Activated CD4-positive, CD25-positive, alpha-beta regulatory T cell treated with anti-CD3 and anti-CD28 coated beads, Interleukin-2, amount 50 U/mL, for 24 hours (primary cell): ENCODE measurements around the gene KLC1.

Experiments
- ATAC-seq, 2 donors: fragments of 150-1000 bp; cut with Tn5 transposase; one replicate each; pipeline ENCODE4 v1.10.0; 2021; ENCODE audit warnings: mild to moderate bottlenecking in 1 of 2, moderate library complexity in 1 of 2

Gene KLC1

DNA sequence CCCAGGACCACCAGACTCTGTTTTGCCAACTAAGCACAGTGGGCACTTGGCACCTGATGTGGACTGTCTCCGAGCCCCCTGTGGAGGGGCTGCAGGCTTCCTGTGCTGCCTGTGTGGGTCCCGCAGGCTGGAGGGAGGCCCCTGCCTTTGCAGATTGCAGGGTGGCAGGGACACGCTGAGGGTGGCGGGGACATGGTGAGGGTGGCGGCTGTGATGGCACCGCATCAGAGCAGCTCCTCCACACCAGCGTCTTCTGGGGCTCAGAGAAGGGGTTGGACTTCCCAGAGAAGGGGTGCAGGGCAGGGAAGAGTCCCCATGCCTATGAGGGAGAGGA, 94.7 kb downstream of the KLC1 start:
- ATAC-seq = no peak

DNA sequence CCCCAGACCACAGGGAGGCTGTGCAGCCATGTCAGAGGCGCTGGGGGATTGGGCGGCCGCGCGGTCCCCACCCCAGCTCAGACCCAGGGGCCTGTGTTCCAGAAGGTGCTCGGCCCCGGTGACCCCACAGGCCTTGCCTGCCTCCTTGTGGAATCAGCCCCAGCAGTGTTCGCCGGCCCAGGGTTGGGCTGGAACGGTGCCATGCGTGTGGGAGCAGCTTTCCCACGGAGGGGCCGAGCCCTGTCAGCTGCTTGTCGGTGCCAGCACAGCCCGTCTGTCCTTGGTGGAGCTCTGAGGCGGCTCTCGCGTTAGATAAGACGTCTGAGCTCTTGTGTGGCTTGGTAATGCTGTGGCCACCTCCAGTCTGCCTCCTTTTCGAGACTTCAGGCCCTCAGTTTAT, 95.1 kb downstream of the KLC1 start:
- ATAC-seq = no peak

DNA sequence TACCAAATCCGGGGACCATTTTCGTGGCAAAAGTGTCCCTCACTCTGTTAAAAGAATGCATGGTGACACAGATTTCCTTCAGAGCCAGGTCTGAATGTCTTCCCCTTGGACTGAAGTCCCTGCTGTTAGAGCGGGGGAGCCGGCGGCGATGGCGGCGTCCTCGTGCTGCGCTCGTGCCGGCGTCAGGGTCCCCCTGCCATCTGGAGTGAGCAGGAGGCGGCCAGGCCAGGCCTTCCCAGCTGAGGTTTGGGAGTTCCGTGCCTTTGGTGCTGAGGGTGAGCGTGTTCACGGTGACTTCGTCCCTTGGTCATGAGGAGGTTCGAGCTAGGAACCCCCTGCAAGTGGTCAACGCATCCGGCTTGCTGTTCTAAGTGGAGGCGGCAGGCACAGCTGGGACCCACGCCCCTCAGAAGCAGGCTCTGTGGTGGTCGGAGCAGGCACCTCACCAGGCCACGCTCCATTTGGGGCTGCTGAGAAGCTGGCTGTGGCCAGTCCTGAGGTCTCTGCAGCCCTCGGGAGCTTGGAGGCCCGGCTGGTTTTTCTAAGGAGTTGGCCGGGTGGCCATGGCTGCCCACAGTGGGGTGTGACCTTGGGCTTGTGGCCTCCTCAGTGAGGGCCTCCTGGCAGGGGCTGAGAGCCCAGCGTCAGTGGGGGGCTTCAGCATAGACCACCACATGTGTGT, 96.1 kb downstream of the KLC1 start:
- no peak for ATAC-seq

DNA sequence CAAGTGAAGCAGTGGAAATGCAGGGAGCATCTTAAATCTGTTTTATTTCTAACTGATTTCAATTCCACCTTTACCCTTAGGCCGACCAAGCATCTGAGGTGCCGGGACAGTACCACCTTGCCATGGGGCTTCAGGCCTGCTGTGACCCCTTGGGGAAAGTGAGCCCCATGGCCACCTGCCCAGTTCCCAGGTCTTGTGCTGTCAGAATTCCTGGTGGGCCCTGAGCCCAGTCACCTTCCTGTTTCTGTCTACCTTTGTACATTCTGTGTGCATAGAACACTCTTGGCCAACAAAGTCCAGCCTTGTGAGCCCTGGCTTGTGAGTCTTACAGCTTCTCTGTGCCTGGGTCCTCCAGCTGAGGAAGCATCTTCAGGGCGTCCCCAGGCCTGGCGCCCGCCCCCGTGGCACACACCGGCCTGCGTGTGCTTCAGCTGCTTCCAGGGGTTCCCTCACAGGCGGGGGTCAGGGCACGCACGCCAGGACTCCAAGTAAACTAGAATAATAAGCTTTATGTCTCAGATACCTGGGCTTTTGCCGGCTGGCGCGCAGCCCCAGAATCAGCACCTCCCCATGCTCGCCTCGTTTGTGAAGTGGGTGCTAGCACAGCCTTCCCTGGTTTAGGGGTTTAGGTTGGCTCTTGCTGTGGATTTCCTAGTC, 96.9 kb downstream of the KLC1 start:
- ATAC-seq = no peak

DNA sequence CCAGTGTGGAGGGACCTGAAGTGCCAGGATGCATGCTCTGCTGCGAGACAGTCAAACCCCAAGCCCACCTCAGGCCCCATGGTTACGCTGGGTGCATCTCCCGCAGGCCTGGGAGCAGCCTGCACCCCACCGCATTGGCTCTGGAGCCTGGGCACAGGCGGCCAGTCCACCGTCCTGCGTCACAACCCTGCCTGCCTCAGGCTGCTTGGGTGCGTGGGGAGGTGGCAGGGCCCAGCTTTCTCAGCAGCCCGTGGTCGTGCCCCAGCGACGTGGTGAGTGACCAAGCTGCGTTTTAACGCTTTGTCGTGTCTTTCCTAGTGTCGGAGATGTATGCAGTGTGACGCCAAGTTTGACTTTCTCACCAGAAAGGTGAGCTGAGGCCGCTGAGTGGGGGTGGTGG, 97.5 kb downstream of the KLC1 start:
- no peak for ATAC-seq

DNA sequence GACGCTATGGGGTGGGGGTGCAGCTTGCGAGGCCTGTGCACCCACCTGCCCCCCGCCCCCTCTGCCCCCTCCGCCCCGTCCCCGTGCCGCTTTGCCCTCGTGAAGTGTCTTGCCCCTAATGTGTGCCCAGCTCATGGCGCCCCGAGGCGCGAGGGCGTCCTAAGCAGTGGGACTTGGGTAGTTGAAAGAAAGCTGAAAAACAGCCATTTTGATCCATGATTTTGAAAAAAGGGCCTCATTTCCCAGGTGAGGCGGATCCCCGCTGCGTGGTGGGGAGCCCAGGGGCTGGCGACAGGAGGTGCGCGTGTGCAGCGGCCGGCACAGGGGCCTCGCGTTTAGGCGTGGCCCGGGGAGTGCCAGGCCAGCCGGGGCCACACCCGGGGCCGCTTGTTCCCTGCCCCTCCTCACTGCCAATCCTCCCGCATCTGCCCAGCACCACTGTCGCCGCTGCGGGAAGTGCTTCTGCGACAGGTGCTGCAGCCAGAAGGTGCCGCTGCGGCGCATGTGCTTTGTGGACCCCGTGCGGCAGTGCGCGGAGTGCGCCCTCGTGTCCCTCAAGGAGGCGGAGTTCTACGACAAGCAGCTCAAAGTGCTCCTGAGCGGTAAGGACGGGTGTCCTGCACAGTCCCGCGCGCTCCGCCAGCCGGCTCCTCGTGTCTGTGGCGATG, 98.4 kb downstream of the KLC1 start:
- ATAC-seq = no peak

DNA sequence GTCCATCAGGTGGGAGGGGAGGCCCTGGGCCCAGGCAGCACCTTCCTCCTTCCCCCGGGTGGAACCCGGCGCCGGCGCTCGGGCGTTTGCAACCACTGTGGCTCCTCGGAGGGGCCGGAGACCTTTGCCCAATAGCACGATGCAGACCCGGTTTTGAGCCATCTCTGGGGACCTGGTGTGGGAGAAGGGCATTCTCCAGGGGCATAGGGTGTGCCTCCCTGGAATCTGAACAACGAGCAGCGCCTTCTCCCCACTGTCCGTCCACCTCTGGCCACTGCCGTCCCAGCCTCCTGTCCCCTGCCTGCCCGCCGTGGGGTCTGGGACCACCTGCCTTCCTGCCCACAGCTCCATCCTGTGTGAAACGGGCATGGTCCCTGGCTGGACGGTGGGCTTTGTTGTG, 99.1 kb downstream of the KLC1 start:
- ATAC-seq = no peak

DNA sequence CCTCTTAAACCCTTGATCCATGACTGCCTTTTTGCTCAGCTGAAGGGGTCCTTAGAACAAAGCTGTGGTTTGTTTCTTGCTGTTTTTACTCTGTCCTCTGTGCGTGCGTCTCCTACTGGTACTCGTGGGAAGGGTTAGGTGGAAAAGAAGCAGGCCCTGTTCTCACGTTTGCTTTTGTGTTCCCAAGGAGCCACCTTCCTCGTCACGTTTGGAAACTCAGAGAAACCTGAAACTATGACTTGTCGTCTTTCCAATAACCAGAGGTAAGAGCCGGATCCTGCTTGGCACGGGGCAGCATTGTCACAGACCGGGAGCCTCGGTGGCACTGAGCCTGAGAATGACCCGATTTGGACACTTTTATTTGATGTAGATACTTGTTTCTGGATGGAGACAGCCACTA, 99.7 kb downstream of the KLC1 start:
- ATAC-seq = no peak

DNA sequence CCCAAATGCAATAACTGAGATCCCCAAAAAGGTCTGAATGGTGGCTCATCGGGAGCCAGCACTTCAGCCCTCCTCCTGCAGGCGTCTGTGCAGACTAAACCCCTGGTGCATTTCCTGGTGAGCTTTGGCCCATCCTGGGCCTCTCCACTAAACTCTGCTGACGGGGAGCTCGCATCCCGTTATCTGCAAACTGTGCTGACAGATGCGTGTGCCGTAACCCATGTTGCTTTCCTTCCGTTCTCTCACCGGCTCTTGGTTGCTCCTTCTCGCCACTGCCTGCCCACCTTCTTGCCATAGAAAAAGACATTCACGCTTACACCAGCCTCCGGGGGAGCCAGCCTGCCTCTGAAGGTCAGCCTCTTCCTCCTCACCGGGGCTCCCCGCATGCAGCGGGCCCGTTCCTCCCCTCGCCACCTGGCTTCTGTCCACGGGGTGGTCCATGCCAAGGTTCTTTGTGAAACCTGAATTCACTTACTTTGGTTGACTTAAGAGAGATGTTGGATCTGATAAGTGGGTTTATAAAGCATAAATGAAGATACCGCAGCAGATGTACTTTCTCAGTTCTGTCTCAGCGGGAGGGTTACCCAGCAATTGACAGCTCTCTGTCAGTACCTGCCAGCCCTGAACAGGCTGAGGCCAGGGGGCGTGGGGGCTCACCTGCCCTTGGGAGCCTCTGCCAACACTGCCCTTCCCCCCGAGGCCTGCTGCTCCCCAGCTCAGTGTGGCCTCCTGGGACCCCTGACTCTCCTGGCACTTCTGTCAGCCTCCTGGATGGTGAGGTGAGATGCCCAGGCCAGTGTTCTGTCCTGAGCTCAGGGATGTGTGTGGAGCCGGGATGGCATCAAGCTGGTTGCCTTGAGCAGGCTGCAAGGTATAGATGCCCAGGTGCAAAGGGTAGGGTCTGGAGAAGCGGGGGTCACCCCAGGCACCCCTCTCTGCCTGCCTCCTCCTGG, 100.8 kb downstream of the KLC1 start:
- no peak for ATAC-seq

DNA sequence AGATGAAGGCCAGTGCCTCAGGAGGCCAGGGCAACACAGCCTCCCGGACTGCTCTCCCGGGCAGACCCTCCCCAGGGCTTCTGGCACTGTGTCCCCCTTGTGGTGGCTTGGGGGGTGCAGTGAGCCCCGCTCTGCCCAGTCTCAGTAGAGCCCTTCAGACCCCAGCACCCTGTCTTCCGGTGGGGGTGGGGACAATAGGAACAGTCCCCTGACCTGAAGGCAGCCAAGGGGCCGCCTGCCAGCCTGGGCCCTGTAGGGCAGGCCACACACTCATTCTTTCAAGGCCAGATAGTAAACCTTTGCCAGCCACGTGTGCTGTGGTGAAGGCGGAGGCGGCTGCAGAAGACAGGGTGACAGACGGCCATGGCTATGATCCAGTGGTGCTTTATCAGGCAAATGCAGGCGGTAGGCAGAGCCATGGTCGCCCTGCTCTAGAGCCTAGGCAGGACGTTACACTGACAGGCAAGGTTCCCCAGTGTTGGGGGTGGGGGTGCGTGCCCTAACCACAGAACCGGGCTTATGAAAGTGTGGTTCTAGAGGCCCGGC, 101.6 kb downstream of the KLC1 start:
- no peak for ATAC-seq

DNA sequence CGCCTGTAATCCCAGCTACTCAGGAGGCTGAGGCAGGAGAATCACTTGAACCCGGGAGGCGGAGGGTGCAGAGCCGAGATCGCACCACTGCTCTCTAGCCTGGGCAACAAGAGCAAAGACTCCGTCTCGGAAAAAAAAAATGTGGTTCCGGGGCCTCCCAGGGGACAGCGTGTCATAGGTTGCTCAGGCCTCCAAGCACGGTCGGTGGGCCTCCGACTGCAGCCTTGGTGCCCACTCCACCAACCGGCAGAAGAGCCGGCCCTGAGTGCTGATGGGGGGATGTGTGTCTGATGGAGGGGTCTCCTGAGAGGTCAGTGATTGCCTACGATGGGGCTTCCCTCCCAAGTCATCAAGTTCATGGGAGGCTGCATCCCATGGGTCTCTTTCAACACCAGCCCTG, 102.5 kb downstream of the KLC1 start:
- no peak for ATAC-seq

DNA sequence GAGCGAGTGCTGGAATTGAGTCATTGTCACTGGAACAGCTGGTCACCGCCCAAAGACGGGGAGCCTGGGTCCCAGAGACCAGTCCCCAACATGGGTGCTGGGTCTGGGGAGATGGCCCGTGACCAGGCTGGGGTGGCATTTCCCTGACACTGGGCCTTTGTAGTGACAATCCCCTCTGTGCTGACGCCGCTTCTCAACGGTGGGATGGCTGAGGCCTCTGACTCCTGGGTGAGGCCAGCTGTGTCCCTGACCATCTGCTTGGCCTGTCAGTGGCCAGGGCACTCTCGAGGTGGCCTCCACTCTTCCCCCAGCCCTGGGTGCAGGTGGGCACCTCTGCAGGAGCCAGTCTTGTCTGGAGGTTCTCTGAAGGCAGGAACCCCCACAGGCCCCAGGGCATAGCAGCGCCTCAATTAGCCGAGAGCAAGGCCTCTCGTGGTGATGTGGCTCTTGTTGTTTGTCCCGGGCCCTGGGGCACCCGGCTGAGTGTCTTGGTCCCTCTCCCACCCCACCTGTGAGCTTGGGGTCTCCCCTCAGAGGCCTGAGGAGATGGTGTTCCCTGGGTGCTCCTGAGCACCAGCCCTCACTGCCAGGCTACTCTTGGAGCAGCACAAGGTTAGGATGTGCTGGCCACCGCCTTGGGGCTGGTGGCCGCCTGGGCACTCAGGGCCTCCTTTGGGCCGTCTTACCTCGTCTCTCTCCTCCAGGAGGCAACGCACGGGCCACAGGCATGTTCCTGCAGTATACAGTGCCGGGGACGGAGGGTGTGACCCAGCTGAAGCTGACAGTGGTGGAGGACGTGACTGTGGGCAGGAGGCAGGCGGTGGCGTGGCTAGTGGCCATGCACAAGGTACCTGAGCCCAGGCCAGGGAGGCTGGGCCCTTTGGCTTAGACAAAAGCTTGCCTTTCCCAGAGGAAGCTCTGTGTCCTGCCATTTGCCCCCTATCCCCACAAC, 103.2 kb downstream of the KLC1 start:
- no peak for ATAC-seq

DNA sequence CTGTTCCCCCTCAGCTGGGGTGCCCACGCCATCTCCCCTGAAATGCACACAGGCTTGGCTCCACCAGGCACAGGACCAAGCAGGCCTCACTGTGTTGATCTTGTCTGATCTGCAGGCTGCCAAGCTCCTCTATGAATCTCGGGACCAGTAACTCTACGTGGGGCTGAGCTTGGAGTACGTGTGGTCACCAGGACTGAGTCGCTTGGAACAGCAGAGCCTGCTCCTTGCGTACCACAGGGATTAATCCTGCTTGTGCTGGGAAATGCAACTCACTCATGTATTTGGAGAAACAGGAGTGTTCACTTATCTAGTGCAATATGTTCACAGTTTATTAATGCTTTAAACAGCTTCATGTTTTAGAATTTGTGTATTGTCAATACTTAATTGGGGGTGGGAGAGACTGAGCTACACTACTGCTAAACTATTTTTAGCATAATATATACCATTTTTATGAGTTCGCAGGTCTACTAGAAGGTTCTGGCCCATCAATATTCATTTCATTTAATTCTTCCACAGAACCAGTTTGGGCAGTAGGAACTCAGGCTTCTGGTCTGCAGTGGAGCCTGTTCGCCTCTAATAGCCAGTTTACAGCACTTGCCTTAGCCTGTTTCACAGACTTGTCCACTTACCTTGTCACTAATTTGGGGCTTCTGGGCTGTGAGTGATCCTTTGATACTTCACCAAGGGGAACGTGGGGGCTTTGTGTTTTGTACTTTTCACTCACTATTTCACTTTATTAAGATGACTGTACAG, 104.0 kb downstream of the KLC1 start:
- no peak for ATAC-seq

DNA sequence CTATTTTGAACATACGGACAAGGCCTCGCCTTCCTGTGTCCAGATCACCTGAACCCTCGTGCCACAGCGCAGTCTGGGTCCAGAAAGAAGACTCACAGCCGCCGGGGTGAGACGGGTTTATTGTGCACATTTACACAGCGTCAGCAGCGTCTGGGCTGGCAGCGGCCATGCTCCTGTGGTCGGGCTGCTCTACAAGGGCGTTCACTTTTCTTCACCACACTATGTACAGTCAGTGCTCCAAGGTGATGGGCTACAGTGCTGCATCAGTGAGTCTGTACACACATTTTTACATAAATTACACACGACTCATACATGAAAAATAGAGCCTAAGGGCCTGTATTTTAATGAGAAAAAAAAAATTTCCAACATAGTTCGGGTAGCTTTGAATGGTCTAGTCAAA, 104.6 kb downstream of the KLC1 start:
- no peak for ATAC-seq

DNA sequence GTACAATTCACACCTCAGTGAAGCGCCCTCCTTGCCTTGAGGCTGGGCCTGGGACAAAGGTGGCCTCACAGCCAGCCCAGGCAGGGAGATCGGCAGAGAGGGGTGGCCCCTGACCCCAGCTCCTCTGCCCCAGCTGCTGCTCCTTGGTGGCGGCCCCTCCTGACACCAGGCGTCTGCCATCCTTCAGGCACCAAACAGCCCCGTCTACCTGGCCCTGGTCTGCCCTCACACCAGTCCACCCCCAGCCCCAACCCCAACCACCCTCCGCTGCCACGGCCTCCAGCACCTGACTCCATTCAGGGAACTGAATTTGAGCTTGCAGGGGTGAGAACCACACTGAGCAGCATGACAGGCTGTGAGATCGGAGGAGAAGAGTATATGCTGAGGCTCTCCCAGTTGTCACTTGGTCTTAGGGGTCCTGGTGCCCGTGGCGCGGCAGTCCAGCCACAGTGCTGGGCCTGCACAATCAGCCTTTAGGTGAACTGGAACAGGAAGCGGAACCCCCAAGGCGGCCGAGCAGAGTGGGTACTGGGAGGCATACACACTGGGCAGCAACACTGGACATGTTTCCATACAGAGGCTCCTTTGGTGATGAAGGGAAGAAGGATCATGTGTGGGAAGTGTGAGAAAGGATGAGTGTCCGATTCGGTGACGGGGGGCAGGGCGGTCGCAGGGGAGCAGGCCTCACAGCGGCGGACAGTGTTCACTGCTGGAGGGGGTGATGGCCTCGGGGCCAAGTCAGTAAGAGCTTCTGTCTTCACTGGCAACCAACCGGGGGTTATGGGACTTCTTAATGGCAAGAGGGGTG, 105.3 kb downstream of the KLC1 start:
- no peak for ATAC-seq

DNA sequence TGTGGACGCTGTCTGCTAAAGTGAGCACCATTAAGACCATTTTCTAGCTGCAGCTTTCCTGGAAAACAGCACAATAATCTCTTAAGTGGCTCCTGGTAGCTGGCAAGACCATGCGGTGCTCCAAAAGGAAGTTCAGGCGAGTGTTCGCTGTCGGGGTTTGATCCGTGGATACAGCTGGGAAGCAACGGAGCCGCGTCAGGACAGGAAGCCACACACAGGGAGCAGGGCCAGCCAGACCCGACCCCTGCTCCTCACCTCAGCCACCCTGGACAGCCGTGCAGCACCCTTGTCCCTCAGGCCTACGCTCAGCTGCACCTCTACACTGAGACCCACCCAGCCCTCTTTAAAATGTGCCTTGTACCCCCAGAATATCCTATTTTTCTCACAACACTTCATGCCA, 106.0 kb downstream of the KLC1 start:
- no peak for ATAC-seq

DNA sequence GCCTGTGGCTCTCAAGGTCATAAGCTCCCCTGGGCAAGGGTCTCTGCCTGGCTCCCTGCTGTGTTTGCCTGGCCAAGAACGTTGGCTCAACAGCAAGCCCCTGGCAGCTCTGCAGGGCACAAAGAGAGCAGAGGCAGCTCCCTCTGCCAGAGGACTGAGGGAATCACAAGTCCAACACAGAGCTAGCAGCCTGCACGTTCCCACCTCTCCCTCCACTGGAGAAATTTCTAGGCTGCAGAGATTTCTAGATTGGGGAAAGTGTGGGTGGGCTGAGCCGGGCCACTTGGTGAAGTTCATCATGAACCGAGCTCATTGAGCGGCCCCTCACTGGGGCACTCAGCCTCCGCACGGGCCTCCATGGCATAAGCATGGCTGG, 106.4 kb downstream of the KLC1 start:
- ATAC-seq = no peak

DNA sequence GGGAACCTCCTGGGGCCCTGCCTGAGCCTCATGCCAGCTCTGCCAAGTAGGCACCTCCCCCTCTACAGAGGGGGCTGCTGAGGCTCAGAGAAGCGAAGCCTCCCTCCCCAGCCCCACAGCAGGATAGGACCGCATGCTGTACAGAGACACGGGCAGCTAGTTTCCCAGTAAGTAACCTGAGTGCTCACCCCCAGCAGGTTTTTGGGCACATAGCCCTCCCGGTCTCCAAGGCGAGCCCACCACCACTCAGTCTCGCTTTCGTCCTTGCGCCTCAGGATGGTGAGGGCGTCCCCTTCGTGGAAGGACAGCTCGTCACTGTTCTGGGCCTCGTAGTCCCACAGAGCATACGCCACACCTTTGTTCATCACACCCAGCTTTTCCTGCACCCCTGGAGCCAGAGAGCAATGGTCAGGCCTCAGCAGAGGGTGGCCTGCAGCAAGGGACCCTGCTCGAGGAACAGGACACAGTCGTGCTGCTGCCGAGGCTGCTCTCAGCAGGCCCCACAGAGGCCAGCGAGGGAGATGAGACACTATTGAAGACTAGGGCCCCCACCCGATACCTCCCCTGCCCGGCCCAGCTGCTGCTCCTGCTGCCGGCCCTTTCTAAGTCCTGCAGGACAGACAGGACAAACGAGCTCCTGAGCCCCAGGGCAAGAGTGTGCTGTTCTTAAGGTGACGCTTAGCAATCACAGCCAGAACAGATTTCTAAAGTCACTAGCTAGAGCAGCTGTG, 107.0 kb downstream of the KLC1 start:
- ATAC-seq = no peak
